ENCODE data around the gene TMEM150C.

DNA sequence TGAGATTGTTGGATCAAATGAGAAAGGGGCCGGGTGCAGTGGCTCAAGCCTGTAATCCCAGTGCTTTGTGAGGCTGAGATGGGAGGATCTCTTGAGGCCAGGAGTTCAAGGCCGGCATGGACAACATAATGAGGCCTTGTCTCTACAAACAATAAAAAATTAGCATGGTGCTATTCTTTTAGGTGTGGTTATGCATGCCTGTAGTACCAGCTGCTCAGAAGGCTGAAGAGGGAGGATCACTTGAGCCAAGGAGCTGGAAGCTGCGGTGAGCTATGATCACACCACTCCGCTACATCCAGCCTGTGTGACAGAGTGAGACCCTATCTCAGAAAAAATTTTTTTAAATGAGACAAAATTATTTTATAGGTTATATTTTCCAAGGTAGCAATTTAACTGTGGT is 49.7 kb upstream of the TMEM150C start:
- TF ChIP-seq EZH2 (IDR thresholded peaks at IDR 0.05; ENCODE audit: insufficient read depth, low read length): no peak
- TF ChIP-seq, protein P1, sequence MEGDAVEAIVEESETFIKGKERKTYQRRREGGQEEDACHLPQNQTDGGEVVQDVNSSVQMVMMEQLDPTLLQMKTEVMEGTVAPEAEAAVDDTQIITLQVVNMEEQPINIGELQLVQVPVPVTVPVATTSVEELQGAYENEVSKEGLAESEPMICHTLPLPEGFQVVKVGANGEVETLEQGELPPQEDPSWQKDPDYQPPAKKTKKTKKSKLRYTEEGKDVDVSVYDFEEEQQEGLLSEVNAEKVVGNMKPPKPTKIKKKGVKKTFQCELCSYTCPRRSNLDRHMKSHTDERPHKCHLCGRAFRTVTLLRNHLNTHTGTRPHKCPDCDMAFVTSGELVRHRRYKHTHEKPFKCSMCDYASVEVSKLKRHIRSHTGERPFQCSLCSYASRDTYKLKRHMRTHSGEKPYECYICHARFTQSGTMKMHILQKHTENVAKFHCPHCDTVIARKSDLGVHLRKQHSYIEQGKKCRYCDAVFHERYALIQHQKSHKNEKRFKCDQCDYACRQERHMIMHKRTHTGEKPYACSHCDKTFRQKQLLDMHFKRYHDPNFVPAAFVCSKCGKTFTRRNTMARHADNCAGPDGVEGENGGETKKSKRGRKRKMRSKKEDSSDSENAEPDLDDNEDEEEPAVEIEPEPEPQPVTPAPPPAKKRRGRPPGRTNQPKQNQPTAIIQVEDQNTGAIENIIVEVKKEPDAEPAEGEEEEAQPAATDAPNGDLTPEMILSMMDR (IDR thresholded peaks at IDR 0.05; ENCODE audit: insufficient read depth, low read depth, low read length): no peak
